Epithelial cell of esophagus (primary cell): Measurements from ENCODE around the gene GSTO2.

Experiments
- DNase-seq: peaks from one replicate; pipeline ENCODE4 v3.0.0; 2010; ENCODE audit warnings: low read depth
- H3K4me3 ChIP-seq: 2 replicates; pipeline ENCODE4 v1.5.1; 2011; ENCODE audit warnings: mild to moderate bottlenecking, low read length, control low read depth
- CTCF ChIP-seq: IDR thresholded peaks from 2 replicates; pipeline ENCODE4 v1.5.1; 2011; ENCODE audit warnings: low read depth, mild to moderate bottlenecking, low read length, control low read depth, inconsistent platforms; ENCODE audit not compliant: insufficient read depth; ENCODE audit errors: missing control alignments

The GSTO2 gene

GRCh38 chr10:104331208-104331838 lies 62.3 kb downstream of the GSTO2 start:
- H3K4me3 ChIP-seq: no peak overlapping the region
- peak; percentile 53 for DNase-seq
- TF ChIP-seq CTCF: no peak

- no peak overlapping the region for H3K4me3 ChIP-seq
- no peak for DNase-seq
- TF ChIP-seq CTCF: no peak
Measured at GRCh38 chr10:104332243-104333031, 63.5 kb downstream of the GSTO2 start.

GRCh38 chr10:104333032-104333727 lies 64.2 kb downstream of the GSTO2 start:
- no peak for DNase-seq
- no peak overlapping the region for H3K4me3 ChIP-seq
- no peak for TF ChIP-seq CTCF

GRCh38 chr10:104333728-104334373 lies 64.9 kb downstream of the GSTO2 start:
- DNase-seq: no peak
- no peak overlapping the region for H3K4me3 ChIP-seq
- no peak for TF ChIP-seq CTCF

- DNase-seq: no peak
- TF ChIP-seq CTCF: no peak
- no peak overlapping the region for H3K4me3 ChIP-seq
Measured at GRCh38 chr10:104334561-104334960, 65.6 kb downstream of the GSTO2 start.

- H3K4me3 ChIP-seq: peak overlapping the region; percentile 93
- peak; percentile 65 for DNase-seq
Measured at GRCh38 chr10:104334965-104335650, 66.1 kb downstream of the GSTO2 start.

More at GRCh38 chr10:104334965-104335650, 66.1 kb downstream of the GSTO2 start:
- TF ChIP-seq CTCF: no peak
